Stimulated activated CD4-positive, alpha-beta T cell treated with anti-CD3 and anti-CD28 coated beads, Interleukin-2, amount 100 ng/mL, for 24 hours (primary cell): ENCODE data around the gene OGT.

ENCODE experiments used
- DNase-seq, 2 donors: peaks; one replicate each; pipeline ENCODE4 v3.0.0-alpha.2; 2020

OGT gene

DNA sequence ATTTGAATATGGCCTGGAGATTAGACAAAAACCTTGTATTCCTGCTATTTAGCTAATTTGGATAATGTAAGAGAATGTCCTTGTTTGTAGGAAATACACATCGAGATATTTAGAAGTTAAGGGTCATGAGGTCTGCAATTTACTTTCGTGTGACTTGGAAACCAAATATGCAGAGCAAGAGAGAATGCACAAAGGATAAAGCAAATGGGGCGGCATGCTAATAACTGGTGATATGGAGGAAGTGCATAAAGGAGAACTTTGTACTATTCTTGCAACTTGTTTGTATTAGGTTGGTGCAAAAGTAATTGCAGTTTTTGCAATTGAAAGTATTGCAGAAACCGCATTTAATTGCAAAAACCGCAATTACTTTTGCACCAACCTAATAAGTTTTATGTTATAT is 92.6 kb downstream of the OGT start:
- DNase-seq = no peak
